H1 (cell line): Measurements from ENCODE around the gene SNX19. TPM values are rescaled to one million over a fixed set of nuclear protein-coding genes. Genes with fewer than 3 reads are reported as not detected.

Experiments
- CTCF ChIA-PET: fragments of 300-600 bp; sonication (Branson Sonifier 250); formaldehyde crosslinking; loops from one replicate; lab custom pipeline; 2021; ENCODE audit not compliant: partially characterized antibody; lab: Charles Lee
- POLR2A ChIA-PET: fragments of 300-600 bp; sonication (Branson Sonifier 250); formaldehyde crosslinking; loops from one replicate; lab custom pipeline; 2021; ENCODE audit warnings: inconsistent platforms; ENCODE audit not compliant: partially characterized antibody; lab: Charles Lee
- DNase-seq, 2 experiments: peaks; one replicate each; pipeline versions ENCODE4 v3.0.0 to v3.0.0-alpha.2; 2010 to 2022; ENCODE audit warnings: low spot score in 2 of 2, low read depth in 1 of 2, mixed read lengths in 1 of 2
- FAIRE-seq: peaks from 2 replicates; lab custom pipeline; 2011; peaks lifted over from hg19 to GRCh38; lab: Jason Lieb, UNC
- H2AFZ ChIP-seq: 2 replicates; pipeline ENCODE4 v1.8.1; 2012; ENCODE audit warnings: low read length, inconsistent platforms
- H2AK5ac ChIP-seq: 2 replicates; pipeline ENCODE4 v1.6.1; 2013; ENCODE audit warnings: low read depth, low read length
- H2BK120ac ChIP-seq: replicated peaks from 2 replicates; pipeline ENCODE3; 2013; ENCODE audit warnings: low read depth, low read length, inconsistent platforms
- H2BK12ac ChIP-seq: 2 replicates; pipeline ENCODE4 v1.6.1; 2013; ENCODE audit warnings: low read depth, low read length
- H2BK15ac ChIP-seq: 2 replicates; pipeline ENCODE4 v1.6.1; 2013; ENCODE audit warnings: low read length
- H2BK20ac ChIP-seq: 2 replicates; pipeline ENCODE4 v1.6.1; 2013; ENCODE audit warnings: low read length
- H2BK5ac ChIP-seq: 2 replicates; pipeline ENCODE4 v1.6.1; 2013; ENCODE audit warnings: low read depth, low read length
- H3K14ac ChIP-seq: 2 replicates; pipeline ENCODE4 v1.6.1; 2013; ENCODE audit warnings: inconsistent platforms; ENCODE audit not compliant: insufficient read length
- H3K18ac ChIP-seq: 2 replicates; pipeline ENCODE4 v1.6.1; 2013; ENCODE audit warnings: low read length; ENCODE audit errors: extremely low read depth
- H3K23ac ChIP-seq: 2 replicates; pipeline ENCODE4 v1.6.1; 2013; ENCODE audit warnings: inconsistent platforms; ENCODE audit not compliant: insufficient read length
- H3K23me2 ChIP-seq: 2 replicates; pipeline ENCODE4 v1.6.1; 2013; ENCODE audit warnings: low read depth, low read length
- H3K27ac ChIP-seq: 2 replicates; pipeline ENCODE4 v1.6.1; 2011; ENCODE audit warnings: low read depth, low read length, inconsistent platforms
- H3K27me3 ChIP-seq, 4 experiments: replicated peaks in 1 of 4; 1 replicate in 1 of 4; 2 replicates in 3 of 4; pipeline versions ENCODE4 v1.6.1 to v1.8.1; 2011 to 2013; ENCODE audit warnings: low read length in 3 of 4, mild to moderate bottlenecking in 3 of 4, inconsistent platforms in 2 of 4, mixed read lengths in 2 of 4, moderate library complexity in 1 of 4; ENCODE audit not compliant: control insufficient read depth in 3 of 4, insufficient read depth in 3 of 4; ENCODE audit errors: extremely low read depth in 1 of 4
- H3K36me3 ChIP-seq, 4 experiments: 2 replicates each; pipeline versions ENCODE4 v1.6.1 to v1.8.1; 2011 to 2013; ENCODE audit warnings: mild to moderate bottlenecking in 4 of 4, low read length in 3 of 4, moderate library complexity in 2 of 4, control low read depth in 1 of 4, inconsistent platforms in 1 of 4; ENCODE audit not compliant: insufficient read depth in 4 of 4, control insufficient read depth in 2 of 4
- H3K4ac ChIP-seq: replicated peaks from 2 replicates; pipeline ENCODE3; 2013; ENCODE audit warnings: low read length, low read depth, mixed read lengths, inconsistent platforms; ENCODE audit not compliant: insufficient read length
- H3K4me1 ChIP-seq, 4 experiments: replicated peaks in 1 of 4; 1 replicate in 1 of 4; 2 replicates in 3 of 4; pipeline versions ENCODE4 v1.6.1 to v1.8.1; 2011 to 2013; ENCODE audit warnings: low read length in 3 of 4, inconsistent platforms in 2 of 4, mixed read lengths in 1 of 4; ENCODE audit not compliant: insufficient read depth in 4 of 4, control insufficient read depth in 3 of 4
- H3K4me2 ChIP-seq, 2 experiments: 2 replicates each; pipeline versions ENCODE4 v1.6.1 to v1.8.1; 2011 to 2013; ENCODE audit warnings: low read depth in 2 of 2, low read length in 2 of 2, control low read depth in 1 of 2, inconsistent platforms in 1 of 2, mild to moderate bottlenecking in 1 of 2; ENCODE audit not compliant: insufficient read depth in 1 of 2
- H3K4me3 ChIP-seq, 4 experiments: fragments of 200-600, 300-600 bp in 1 of 4; sonication (generic), shearing (Covaris generic), sonication (Bioruptor Twin) in 1 of 4; 2 replicates each; pipeline versions ENCODE4 v1.5.1 to v1.8.1; 2011 to 2016; ENCODE audit warnings: low read length in 4 of 4, low read depth in 3 of 4, control low read depth in 2 of 4, inconsistent platforms in 2 of 4, mild to moderate bottlenecking in 2 of 4, mixed read lengths in 1 of 4, moderate library complexity in 1 of 4; ENCODE audit not compliant: insufficient read depth in 2 of 4; ENCODE audit errors: extremely low read depth in 1 of 4
- H3K56ac ChIP-seq: replicated peaks from 2 replicates; pipeline ENCODE3; 2013; ENCODE audit warnings: low read depth, mild to moderate bottlenecking, mixed read lengths, low read length, inconsistent platforms; ENCODE audit not compliant: insufficient read length
- H3K79me1 ChIP-seq: 2 replicates; pipeline ENCODE4 v1.6.1; 2013; ENCODE audit warnings: low read depth, low read length, control low read depth
- H3K79me2 ChIP-seq, 2 experiments: 2 replicates each; pipeline versions ENCODE4 v1.6.1 to v1.8.1; 2012 to 2013; ENCODE audit warnings: low read length in 2 of 2, mild to moderate bottlenecking in 2 of 2, inconsistent platforms in 1 of 2; ENCODE audit not compliant: insufficient read depth in 2 of 2, control insufficient read depth in 1 of 2
- H3K9ac ChIP-seq, 4 experiments: replicated peaks in 1 of 4; 1 replicate in 1 of 4; 2 replicates in 3 of 4; pipeline versions ENCODE4 v1.6.1 to v1.8.1; 2011 to 2013; ENCODE audit warnings: low read depth in 3 of 4, low read length in 3 of 4, control low read depth in 2 of 4, mild to moderate bottlenecking in 2 of 4, moderate library complexity in 2 of 4, inconsistent platforms in 1 of 4; ENCODE audit errors: extremely low read depth in 1 of 4
- H3K9me3 ChIP-seq, 2 experiments: 2 replicates each; pipeline versions ENCODE4 v1.6.1 to v1.8.1; 2012 to 2013; ENCODE audit warnings: mild to moderate bottlenecking in 2 of 2, moderate library complexity in 2 of 2, control low read depth in 1 of 2, inconsistent platforms in 1 of 2, low read depth in 1 of 2, low read length in 1 of 2, mixed read lengths in 1 of 2; ENCODE audit not compliant: insufficient read depth in 2 of 2
- H4K20me1 ChIP-seq, 2 experiments: replicated peaks in 1 of 2; 2 replicates each; pipeline versions ENCODE3 to v1.8.1; 2011 to 2013; ENCODE audit warnings: inconsistent platforms in 2 of 2, low read length in 2 of 2, mild to moderate bottlenecking in 1 of 2; ENCODE audit not compliant: insufficient read depth in 2 of 2, control insufficient read depth in 1 of 2
- H4K5ac ChIP-seq: 2 replicates; pipeline ENCODE4 v1.6.1; 2013; ENCODE audit warnings: low read length, low read depth, mixed read lengths, inconsistent platforms; ENCODE audit not compliant: insufficient read length
- H4K8ac ChIP-seq: 2 replicates; pipeline ENCODE4 v1.8.0; 2013; ENCODE audit warnings: mild to moderate bottlenecking, moderate library complexity, low read length, inconsistent platforms; ENCODE audit not compliant: insufficient read depth; ENCODE audit errors: extremely low read depth
- H4K91ac ChIP-seq: replicated peaks from 2 replicates; pipeline ENCODE3; 2013; ENCODE audit warnings: low read length, mixed read lengths, inconsistent platforms; ENCODE audit not compliant: insufficient read length
- GTF2F1 ChIP-seq: IDR thresholded peaks from 2 replicates; pipeline ENCODE4 v1.6.1; 2012; ENCODE audit warnings: low read depth, low read length, improper control_type of control experiment, borderline replicate concordance
- WGBS, 2 experiments: shearing (Covaris generic) in 1 of 2; methylation state at CpG; one replicate each; pipeline versions ENCODE4 v1.1.6 to v1.1.7; 2013 to 2015; ENCODE audit warnings: low lambda C conversion rate in 2 of 2, mixed read lengths in 2 of 2, inconsistent platforms in 1 of 2, low coverage in 1 of 2, missing lambda C conversion rate in 1 of 2; ENCODE audit not compliant: insufficient replicate concordance in 2 of 2, insufficient coverage in 1 of 2, insufficient read length in 1 of 2; ENCODE audit errors: extremely low coverage in 1 of 2, missing lambda C conversion rate in 1 of 2; 5-methylcytosine and 5-hydroxymethylcytosine counted together
- polyA plus RNA-seq, 7 experiments: library from polyadenylated mRNA; depleted of rRNA in 3 of 7; stranded (reverse) in 5 of 7; unstranded in 2 of 7; fragments of >200 nt in 5 of 7; fragments of 200-250 nt in 2 of 7; gene quantifications; 1 replicate in 5 of 7; 2 replicates in 1 of 7; 4 replicates in 1 of 7; pipeline versions ENCODE4 v1.2.1 to v1.2.3, GENCODE V29; 2011 to 2013; ENCODE audit warnings: missing spikeins in 2 of 7, mixed read lengths in 2 of 7
- total RNA-seq: library from RNA; stranded (reverse); fragmentation: NEBNext Ultra II Directional; extraction: Animal tissue kit (Norgen Biotek cat#: 25700); gene quantifications from 2 replicates; pipeline ENCODE4 v1.2.1, GENCODE V29; 2021

Gene SNX19
- total and polyA plus RNA-seq, 2 of the 8 experiments (the other 6 are each of a cell fraction or from before 2014, with no cell fraction given) = 15.0 to 25.2 TPM

DNA sequence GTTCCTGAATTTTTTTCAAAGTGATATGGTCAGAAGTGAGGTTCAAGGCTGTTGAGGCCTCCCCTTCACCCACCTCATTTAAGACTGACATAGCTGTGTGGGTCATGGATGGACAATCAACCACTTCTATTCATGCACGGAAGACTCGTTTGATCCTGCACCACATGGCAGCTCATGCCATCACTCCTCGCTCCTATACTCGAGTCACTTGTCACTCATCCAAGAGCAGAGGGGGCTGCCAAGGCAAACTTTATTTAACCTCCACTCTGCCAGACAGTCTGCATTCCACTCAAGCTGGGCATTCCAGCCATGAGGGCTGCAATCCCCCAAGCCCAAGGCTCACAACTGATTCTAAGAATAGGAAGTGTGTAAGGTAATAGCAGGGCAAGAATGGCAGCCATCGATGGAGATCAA, 34.1 kb downstream of the SNX19 start:
- H3K9me3 ChIP-seq = no peaks in the 10 kb centered on the region
- ChIA-PET CTCF (interaction anchor here (0.7 to 2.3 kb wide), 8 partner anchors 11 to 447 kb away, joined by 3 to 9 read pairs (median 4); no protein-coding TSS in a partner anchor), POLR2A (interaction anchor here (1.2 kb wide), 1 partner anchor 14 kb away, joined by 3 read pairs; no protein-coding TSS in a partner anchor)
- H3K79me2 ChIP-seq = no peaks in the 10 kb centered on the region
- H2BK12ac ChIP-seq = no peak overlapping the region
- WGBS, 2 experiments = 97% methylated on average over 5 of the region's 5 CpGs; no CpG with 5 or more reads in 1 of the 2 experiments
- H4K20me1 ChIP-seq = no peaks in the 10 kb centered on the region
- H3K4me2 ChIP-seq = no peak overlapping the region
- H3K9ac ChIP-seq = no peak overlapping the region; a peak in 1 of 7 replicates
- H3K27ac ChIP-seq = no peak overlapping the region
- no peak overlapping the region for H2BK15ac ChIP-seq
- H3K4me3 ChIP-seq = no peak overlapping the region
- no peak overlapping the region for H3K18ac ChIP-seq
- H3K14ac ChIP-seq = no peak overlapping the region
- H2BK20ac ChIP-seq = no peak overlapping the region
- H3K23ac ChIP-seq = no peak overlapping the region
- no peaks in the 10 kb centered on the region for H3K4me1 ChIP-seq
- no peak overlapping the region for H4K91ac ChIP-seq
- H3K56ac ChIP-seq = no peak overlapping the region
- H2BK120ac ChIP-seq = no peak overlapping the region
- H3K79me1 ChIP-seq = no peaks in the 10 kb centered on the region
- no peak overlapping the region for H2AK5ac ChIP-seq
- H3K23me2 ChIP-seq = no peaks in the 10 kb centered on the region
- FAIRE-seq (no peak), DNase-seq (no peak)
- no peaks in the 10 kb centered on the region for H3K27me3 ChIP-seq
- no peak overlapping the region for H2AFZ ChIP-seq
- H4K5ac ChIP-seq = no peak overlapping the region
- no peak overlapping the region for H4K8ac ChIP-seq
- H3K4ac ChIP-seq = no peak overlapping the region
- no peak overlapping the region for H2BK5ac ChIP-seq
- H3K36me3 ChIP-seq = peaks cover 13 to 50% (median 31%) of the 10 kb centered on the region in 4 experiments
- TF ChIP-seq GTF2F1 = no peak
